GM10248 (cell line): ENCODE data around the gene CEP135.
"Not testable (repeated sequence)": the region's sequence is repeated elsewhere in the genome, so short reads cannot be mapped to it uniquely, and the experiment has no call there.

ENCODE experiments used
- CTCF ChIA-PET: fragments of 300-600 bp; sonication (Branson Sonifier 250); formaldehyde crosslinking; extraction: SDS; loops from one replicate; lab custom pipeline; 2021; ENCODE audit warnings: antibody characterized with exemption; lab: Yijun Ruan, JAX
- POLR2A ChIA-PET: fragments of 350-650 bp; sonication (Branson Sonifier 250); formaldehyde crosslinking; extraction: SDS; loops from one replicate; lab custom pipeline; 2020; ENCODE audit warnings: antibody characterized with exemption; lab: Yijun Ruan, JAX
- DNase-seq: peaks from one replicate; pipeline ENCODE4 v3.0.0; 2012; ENCODE audit errors: extremely low spot score
- CTCF ChIP-seq: IDR thresholded peaks from 2 replicates; pipeline ENCODE4 v1.5.1; 2012; ENCODE audit warnings: mild to moderate bottlenecking, low read depth; ENCODE audit errors: extremely low read depth, missing control alignments, control extremely low read depth

The CEP135 gene

GRCh38 chr4:56067826-56068225 lies 119.1 kb downstream of the CEP135 start:
- TF ChIP-seq CTCF: no peak
- DNase-seq: no peak
- ChIA-PET CTCF (interaction anchor here (2.5 kb wide), 1 partner anchor 119 kb away, joined by 6 read pairs; the partner anchor contains the start of gene CEP135), POLR2A (no interaction called here)

GRCh38 chr4:56072730-56073129 lies 124.0 kb downstream of the CEP135 start:
- DNase-seq, CTCF ChIA-PET, POLR2A ChIA-PET: not testable (repeated sequence)

GRCh38 chr4:56077676-56078075 lies 128.9 kb downstream of the CEP135 start:
- POLR2A ChIA-PET: no interaction called here
- CTCF ChIA-PET: no interaction called here
- TF ChIP-seq CTCF: no peak
- DNase-seq: no peak

DNA sequence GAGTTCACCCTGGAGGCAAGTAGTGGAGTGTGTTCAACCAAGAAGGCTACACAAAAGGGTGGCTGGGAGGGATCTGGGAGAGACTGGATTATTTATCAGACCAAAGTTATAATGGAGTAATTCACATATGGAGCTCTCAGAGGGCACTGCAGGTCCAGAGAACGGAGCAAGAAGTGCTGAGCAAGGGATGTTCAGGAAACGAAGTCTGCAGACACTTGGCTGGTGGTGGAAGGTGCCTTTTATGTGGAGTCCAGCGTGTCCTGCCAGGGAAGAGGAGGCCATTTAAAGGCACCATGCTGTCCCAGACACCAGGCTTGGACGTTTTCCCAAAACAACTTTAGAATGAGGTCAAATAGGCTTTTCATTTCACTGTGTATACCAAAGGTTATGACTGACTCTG lies 130.1 kb downstream of the CEP135 start:
- no peak for TF ChIP-seq CTCF
- ChIA-PET POLR2A (no interaction called here), CTCF (no interaction called here)
- DNase-seq: no peak

DNA sequence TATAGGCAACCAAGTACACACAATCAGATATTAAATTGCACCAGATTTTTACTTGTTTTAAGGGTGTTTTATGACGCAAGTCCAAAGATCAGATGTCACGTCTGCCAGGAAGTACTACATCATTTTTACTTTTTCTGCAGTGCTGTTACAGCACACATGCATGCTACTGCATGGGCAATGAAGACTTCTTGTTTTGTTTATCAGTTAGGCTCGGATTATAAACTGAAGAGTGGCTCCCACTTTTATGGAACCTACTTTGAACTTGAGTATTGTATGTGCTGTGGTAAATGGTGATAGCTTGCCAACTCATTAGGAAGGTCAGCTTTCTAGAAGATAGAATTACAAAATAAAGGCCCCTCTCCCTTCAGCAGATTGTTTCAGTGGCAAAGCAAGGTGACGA lies 131.6 kb downstream of the CEP135 start:
- CTCF ChIA-PET: interaction anchor here (1.4 kb wide), 1 partner anchor 10 kb away, joined by 3 read pairs; no protein-coding TSS in a partner anchor
- no peak for DNase-seq
- TF ChIP-seq CTCF: no peak
- POLR2A ChIA-PET: no interaction called here

DNA sequence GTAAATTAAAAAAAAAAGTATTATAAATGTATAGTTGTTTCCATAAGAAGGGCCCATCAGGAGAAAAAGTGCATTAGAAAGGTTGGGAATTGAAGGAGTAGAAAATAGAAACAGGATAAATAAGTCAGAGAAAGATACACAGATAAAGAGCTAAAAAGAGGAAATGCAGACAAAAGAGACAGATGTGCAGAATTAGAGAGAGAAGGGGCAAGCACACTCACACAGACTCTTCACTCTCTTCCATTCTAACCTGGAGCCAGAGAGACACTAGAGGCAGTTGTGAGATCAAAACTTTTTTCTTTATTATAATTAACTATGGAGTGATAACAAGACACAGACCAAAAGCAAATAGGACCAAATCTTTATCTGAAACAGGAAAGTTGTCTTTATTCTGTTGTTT lies 134.1 kb downstream of the CEP135 start:
- no peak for TF ChIP-seq CTCF
- ChIA-PET CTCF (no interaction called here), POLR2A (no interaction called here)
- DNase-seq: no peak
